K562 (cell line): Measurements from ENCODE around the gene MLLT11. TPM values are rescaled to one million over a fixed set of nuclear protein-coding genes. Genes with fewer than 3 reads are reported as not detected.

ENCODE experiments used
- ASH1L ChIP-seq: fragments of 450-650 bp; IDR thresholded peaks from 2 replicates; pipeline ENCODE4 v1.6.1; 2018; ENCODE audit warnings: borderline replicate concordance, mild to moderate bottlenecking, low read depth; ENCODE audit not compliant: partially characterized antibody
- COPS2 ChIP-seq: fragments of 450-650 bp; conservative IDR thresholded peaks from 2 replicates; pipeline ENCODE4 v1.6.1; 2016; ENCODE audit warnings: mild to moderate bottlenecking, moderate library complexity
- CTCFL ChIP-seq: IDR thresholded peaks from 2 replicates; pipeline ENCODE4 v1.6.1; 2011; ENCODE audit warnings: borderline replicate concordance, low read depth, mild to moderate bottlenecking, moderate library complexity, low read length; ENCODE audit not compliant: insufficient read depth, poor library complexity, severe bottlenecking
- DLX4 ChIP-seq: fragments of 250-450 bp; sonication (Bioruptor Pico); IDR thresholded peaks from 2 replicates; pipeline ENCODE4 v1.6.1; 2021; ENCODE audit warnings: mild to moderate bottlenecking
- E2F8 ChIP-seq: fragments of 450-650 bp; IDR thresholded peaks from 2 replicates; pipeline ENCODE4 v1.7.1; 2018; ENCODE audit warnings: mild to moderate bottlenecking, low read depth; ENCODE audit not compliant: partially characterized antibody
- EWSR1 ChIP-seq: fragments of 450-650 bp; IDR thresholded peaks from 2 replicates; pipeline ENCODE4 v1.6.1; 2018; ENCODE audit warnings: borderline replicate concordance, mild to moderate bottlenecking, low read depth, moderate library complexity; ENCODE audit not compliant: partially characterized antibody
- HLTF ChIP-seq: fragments of 450-650 bp; IDR thresholded peaks from 2 replicates; pipeline ENCODE4 v1.6.1; 2016
- IRF1 ChIP-seq: sonication (generic); formaldehyde crosslinking; IDR thresholded peaks from 2 replicates; pipeline ENCODE4 v1.8.0; 2022; ENCODE audit warnings: missing genetic modification reagents, mild to moderate bottlenecking, borderline replicate concordance
- KDM4B ChIP-seq, 2 experiments: fragments of 450-650 bp in 1 of 2; sonication (generic) in 1 of 2; IDR thresholded peaks; 2 replicates each; pipeline ENCODE4 v1.6.1; 2016 to 2017; ENCODE audit warnings: borderline replicate concordance in 2 of 2, antibody characterized with exemption in 1 of 2, low read depth in 1 of 2, mild to moderate bottlenecking in 1 of 2
- RB1 ChIP-seq: fragments of 450-650 bp; IDR thresholded peaks from 2 replicates; pipeline ENCODE4 v1.6.1; 2017; ENCODE audit warnings: low read depth, mild to moderate bottlenecking
- SFPQ ChIP-seq: fragments of 200-400 bp; formaldehyde crosslinking; IDR thresholded peaks from 2 replicates; pipeline ENCODE4 v1.6.1; 2017; ENCODE audit warnings: mild to moderate bottlenecking, low read depth, low read length, moderate library complexity
- ZBTB26 ChIP-seq: fragments of 450-650 bp; formaldehyde crosslinking; IDR thresholded peaks from 2 replicates; pipeline ENCODE4 v1.4.0; 2022; ENCODE audit warnings: missing genetic modification characterization
- ZNF146 ChIP-seq: IDR thresholded peaks from one replicate; pipeline ENCODE4 v1.6.1; 2018; ENCODE audit warnings: missing compliant biosample characterization; ENCODE audit not compliant: unreplicated experiment
- ZNF197 ChIP-seq: fragments of 200-800 bp; sonication (Bioruptor generic); IDR thresholded peaks from 2 replicates; pipeline ENCODE4 v1.6.1; 2016; ENCODE audit warnings: low read depth, missing genetic modification characterization, missing compliant biosample characterization
- ZNF311 ChIP-seq: fragments of 250-450 bp; sonication (Bioruptor Pico); IDR thresholded peaks from 2 replicates; pipeline ENCODE4 v1.4.0; 2020; ENCODE audit warnings: mild to moderate bottlenecking, moderate library complexity
- ZNF511 ChIP-seq: sonication (generic); formaldehyde crosslinking; IDR thresholded peaks from 2 replicates; pipeline ENCODE4 v1.8.0; 2022; ENCODE audit warnings: mild to moderate bottlenecking, missing genetic modification reagents
- polyA plus RNA-seq, 8 experiments: library from polyadenylated mRNA; depleted of rRNA in 4 of 8; stranded (reverse) in 5 of 8; unstranded in 3 of 8; fragments of >200 nt; fragmentation: Nextera tagmentation in 2 of 8; fragmentation: Illumina TruSeq in 1 of 8; extraction: Ambion mirVana in 2 of 8; extraction: Trizol in 1 of 8; gene quantifications; 2 replicates each; pipeline versions ENCODE4 v1.2.1 to v1.2.3, GENCODE V29; 2011 to 2014; ENCODE audit warnings: inconsistent platforms in 1 of 8, missing spikeins in 1 of 8
- total RNA-seq, 7 experiments: library from RNA; depleted of rRNA in 6 of 7; stranded (reverse); fragments of >200 nt in 6 of 7; fragmentation: Illumina TruSeq in 2 of 7; extraction: Trizol in 2 of 7; gene quantifications; 2 replicates each; pipeline versions ENCODE4 v1.2.1 to v1.2.3, GENCODE V29; 2011 to 2021; ENCODE audit warnings: low replicate concordance in 1 of 7

MLLT11 gene
- total and polyA plus RNA-seq, 9 of the 15 experiments (the other 6 are each of a cell fraction or from before 2014, with no cell fraction given), result 12.1 to 91.0 (median 22.0) TPM

GRCh38 chr1:151054971-151055547 lies 5.1 kb upstream of the MLLT11 start (continued):
- no peak for TF ChIP-seq ZNF511 (CRISPR knock-in tag)
- TF ChIP-seq ZNF197 (CRISPR knock-in tag), result no peak
- TF ChIP-seq ZNF311 (CRISPR knock-in tag), result no peak
- TF ChIP-seq IRF1 (CRISPR knock-in tag), result no peak
- TF ChIP-seq COPS2, result no peak
- no peak for TF ChIP-seq KDM4B (IDR thresholded peaks at IDR 0.05; ENCODE audit: borderline replicate concordance in 2 of 2, low read depth in 1 of 2)
- no peak for TF ChIP-seq HLTF
- no peak for TF ChIP-seq ZNF146 (CRISPR knock-in tag)
- peak; percentile 88; the same call in 1 of the 2 replicates for TF ChIP-seq ZBTB26
- TF ChIP-seq E2F8, result peak; percentile 18
- no peak for TF ChIP-seq EWSR1
- TF ChIP-seq SFPQ, result no peak
- TF ChIP-seq DLX4 (CRISPR knock-in tag), result no peak
- TF ChIP-seq ASH1L, result peak; percentile 21
- no peak for TF ChIP-seq CTCFL
- no peak for TF ChIP-seq RB1
